Chondrocyte (in vitro differentiated cells): ENCODE results near the gene SH3BP1. TPM values are rescaled to one million over a fixed set of nuclear protein-coding genes. Genes with fewer than 3 reads are reported as not detected.

Experiments
- DNase-seq: peaks from one replicate; pipeline ENCODE4 v3.0.0; 2021; ENCODE audit warnings: mixed read lengths, low spot score
- H3K27ac Mint-ChIP-seq: one replicate; pipeline ENCODE4 v1.8.0; 2021; ENCODE audit warnings: mild to moderate bottlenecking, moderate library complexity, mixed read lengths; ENCODE audit not compliant: unreplicated experiment
- H3K27me3 Mint-ChIP-seq: 2 replicates; pipeline ENCODE4 v1.8.0; 2021; ENCODE audit warnings: low read depth, mixed read lengths
- H3K36me3 Mint-ChIP-seq: 2 replicates; pipeline ENCODE4 v1.8.0; 2021; ENCODE audit warnings: low read depth, mixed read lengths
- H3K4me1 Mint-ChIP-seq: 2 replicates; pipeline ENCODE4 v1.8.0; 2021; ENCODE audit warnings: low read depth, mild to moderate bottlenecking, mixed read lengths
- H3K4me3 Mint-ChIP-seq: one replicate; pipeline ENCODE4 v1.8.0; 2021; ENCODE audit warnings: mild to moderate bottlenecking, moderate library complexity, mixed read lengths; ENCODE audit not compliant: unreplicated experiment
- H3K9me3 Mint-ChIP-seq: 2 replicates; pipeline ENCODE4 v1.8.0; 2021; ENCODE audit warnings: low read depth, mixed read lengths
- CTCF ChIP-seq: fragments of 200-600 bp; sonication (generic); IDR thresholded peaks from 2 replicates; pipeline ENCODE4 v1.5.0; 2021; ENCODE audit warnings: antibody characterized with exemption, mild to moderate bottlenecking, moderate library complexity
- total RNA-seq: library from RNA; stranded (reverse); gene quantifications from 3 replicates; pipeline ENCODE4 v1.2.1, GENCODE V29; 2021

Gene SH3BP1
- total RNA-seq, 1 donor from 2014 or later: 2.7 TPM

GRCh38 chr22:37624876-37625275 lies 14.6 kb upstream of the SH3BP1 start:
- Mint-ChIP-seq H3K4me3 (no peak overlapping the region), H3K27ac (no peak overlapping the region)

GRCh38 chr22:37625737-37626136 lies 13.7 kb upstream of the SH3BP1 start:
- no peak for TF ChIP-seq CTCF
- DNase-seq: peak; percentile 82
- no peak overlapping the region for H3K4me3 Mint-ChIP-seq
- H3K27me3 Mint-ChIP-seq: no peaks in the 10 kb centered on the region
- H3K36me3 Mint-ChIP-seq: peaks cover 9% of the 10 kb centered on the region
- H3K9me3 Mint-ChIP-seq: no peaks in the 10 kb centered on the region
- H3K4me1 Mint-ChIP-seq: peaks cover 3% of the 10 kb centered on the region
- H3K27ac Mint-ChIP-seq: no peak overlapping the region

More at GRCh38 chr22:37624876-37625275, 14.6 kb upstream of the SH3BP1 start:
- TF ChIP-seq CTCF: no peak
- Mint-ChIP-seq H3K36me3 (peaks cover 9% of the 10 kb centered on the region), H3K27me3 (no peaks in the 10 kb centered on the region), H3K4me1 (peaks cover 3% of the 10 kb centered on the region), H3K9me3 (no peaks in the 10 kb centered on the region)
- peak; percentile 91 for DNase-seq

- H3K36me3 Mint-ChIP-seq: peaks cover 9% of the 10 kb centered on the region
- no peak for TF ChIP-seq CTCF
- H3K4me3 Mint-ChIP-seq: no peak overlapping the region
- no peak overlapping the region for H3K27ac Mint-ChIP-seq
- no peaks in the 10 kb centered on the region for H3K9me3 Mint-ChIP-seq
- H3K4me1 Mint-ChIP-seq: peaks cover 3% of the 10 kb centered on the region
- no peak for DNase-seq
- H3K27me3 Mint-ChIP-seq: no peaks in the 10 kb centered on the region
Observed at GRCh38 chr22:37626144-37626543, 13.3 kb upstream of the SH3BP1 start.

GRCh38 chr22:37626556-37627075 lies 12.9 kb upstream of the SH3BP1 start:
- Mint-ChIP-seq H3K36me3 (peaks cover 9% of the 10 kb centered on the region), H3K4me1 (peaks cover 3% of the 10 kb centered on the region), H3K27ac (no peak overlapping the region), H3K27me3 (no peaks in the 10 kb centered on the region), H3K4me3 (no peak overlapping the region), H3K9me3 (no peaks in the 10 kb centered on the region)
- DNase-seq: no peak
- TF ChIP-seq CTCF: no peak

GRCh38 chr22:37627121-37627520 lies 12.3 kb upstream of the SH3BP1 start:
- Mint-ChIP-seq H3K9me3 (no peaks in the 10 kb centered on the region), H3K27me3 (no peaks in the 10 kb centered on the region), H3K4me3 (no peak overlapping the region), H3K27ac (no peak overlapping the region), H3K4me1 (peaks cover 3% of the 10 kb centered on the region), H3K36me3 (peaks cover 9% of the 10 kb centered on the region)
- DNase-seq: no peak
- TF ChIP-seq CTCF: no peak
